Activated naive CD4-positive, alpha-beta T cell treated with anti-CD3 and anti-CD28 coated beads for 36 hours (primary cell): ENCODE measurements around the gene ACO2. TPM values are rescaled to one million over a fixed set of nuclear protein-coding genes. Genes with fewer than 3 reads are reported as not detected.

ENCODE experiments used
- CTCF ChIA-PET: fragments of 350-600 bp; sonication (Branson Sonifier 250); formaldehyde crosslinking; loops from one replicate; lab custom pipeline; 2021; ENCODE audit warnings: antibody characterized with exemption; lab: Charles Lee
- DNase-seq: peaks from one replicate; pipeline ENCODE4 v3.0.0-alpha.2; 2020
- H3K27ac Mint-ChIP-seq: one replicate; pipeline ENCODE4 v1.8.0; 2021; ENCODE audit warnings: mild to moderate bottlenecking, mixed read lengths
- H3K27me3 Mint-ChIP-seq: one replicate; pipeline ENCODE4 v1.8.0; 2021; ENCODE audit warnings: low read depth, mixed read lengths
- H3K36me3 Mint-ChIP-seq: one replicate; pipeline ENCODE4 v1.8.0; 2021; ENCODE audit warnings: low read depth, mixed read lengths
- H3K4me1 Mint-ChIP-seq: one replicate; pipeline ENCODE4 v1.8.0; 2021; ENCODE audit warnings: low read depth, mixed read lengths
- H3K4me3 Mint-ChIP-seq: one replicate; pipeline ENCODE4 v1.8.0; 2021; ENCODE audit warnings: mild to moderate bottlenecking, moderate library complexity, mixed read lengths
- H3K9me3 Mint-ChIP-seq: one replicate; pipeline ENCODE4 v1.8.0; 2021; ENCODE audit warnings: mixed read lengths
- intact Hi-C: fragments of 100-400 bp; cut with micrococcal nuclease; formaldehyde crosslinking; loops from one replicate; pipeline ENCODE4 v1.15.1; 2023
- total RNA-seq, 2 experiments: library from RNA; stranded (reverse); gene quantifications; one replicate each; pipeline ENCODE4 v1.2.3, GENCODE V29; 2021

The ACO2 gene
- total RNA-seq, 2 experiments from 2014 or later: 113 to 118 TPM

DNA sequence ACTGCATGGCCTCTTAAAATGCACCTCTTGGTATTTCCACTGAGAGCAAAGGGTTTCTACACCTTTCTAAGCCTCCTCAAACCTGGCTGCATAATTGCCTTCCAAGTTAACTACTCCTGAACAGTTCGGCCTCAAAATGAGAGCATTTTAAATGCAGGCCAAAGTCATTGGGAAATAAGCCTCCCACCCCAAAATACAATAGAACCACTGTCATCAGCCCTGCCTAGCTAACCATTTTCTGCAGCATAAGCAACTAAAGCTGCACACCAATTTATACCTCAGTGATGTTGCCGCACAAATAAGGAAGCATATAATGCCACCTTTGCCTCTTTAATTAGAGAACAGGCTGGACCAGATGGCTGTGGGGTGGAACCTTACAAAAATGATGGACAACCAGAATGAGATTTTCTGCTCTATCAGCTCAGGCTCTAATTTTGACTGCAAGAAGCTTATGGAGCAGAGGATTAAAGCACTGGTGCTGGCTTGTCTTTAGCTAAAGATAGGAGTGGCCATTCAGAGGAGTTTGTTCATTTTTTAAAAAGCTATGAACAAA, 26.6 kb upstream of the ACO2 start:
- CTCF ChIA-PET: interaction anchor here (0.6 to 2.3 kb wide), 2 partner anchors 11 to 39 kb away, joined by 4 to 6 read pairs; no protein-coding TSS in a partner anchor
- Mint-ChIP-seq H3K27me3 (no peaks in the 10 kb centered on the region), H3K36me3 (peaks cover 4% of the 10 kb centered on the region), H3K4me1 (peaks cover 18% of the 10 kb centered on the region), H3K4me3 (no peak overlapping the region), H3K9me3 (no peaks in the 10 kb centered on the region), H3K27ac (no peak overlapping the region)
- no peak for DNase-seq
- intact Hi-C loops: loop anchor here (10.0 kb wide), 3 partner anchors 342 to 588 kb away; partner anchors contain the start of genes CENPM, ST13 and XPNPEP3

DNA sequence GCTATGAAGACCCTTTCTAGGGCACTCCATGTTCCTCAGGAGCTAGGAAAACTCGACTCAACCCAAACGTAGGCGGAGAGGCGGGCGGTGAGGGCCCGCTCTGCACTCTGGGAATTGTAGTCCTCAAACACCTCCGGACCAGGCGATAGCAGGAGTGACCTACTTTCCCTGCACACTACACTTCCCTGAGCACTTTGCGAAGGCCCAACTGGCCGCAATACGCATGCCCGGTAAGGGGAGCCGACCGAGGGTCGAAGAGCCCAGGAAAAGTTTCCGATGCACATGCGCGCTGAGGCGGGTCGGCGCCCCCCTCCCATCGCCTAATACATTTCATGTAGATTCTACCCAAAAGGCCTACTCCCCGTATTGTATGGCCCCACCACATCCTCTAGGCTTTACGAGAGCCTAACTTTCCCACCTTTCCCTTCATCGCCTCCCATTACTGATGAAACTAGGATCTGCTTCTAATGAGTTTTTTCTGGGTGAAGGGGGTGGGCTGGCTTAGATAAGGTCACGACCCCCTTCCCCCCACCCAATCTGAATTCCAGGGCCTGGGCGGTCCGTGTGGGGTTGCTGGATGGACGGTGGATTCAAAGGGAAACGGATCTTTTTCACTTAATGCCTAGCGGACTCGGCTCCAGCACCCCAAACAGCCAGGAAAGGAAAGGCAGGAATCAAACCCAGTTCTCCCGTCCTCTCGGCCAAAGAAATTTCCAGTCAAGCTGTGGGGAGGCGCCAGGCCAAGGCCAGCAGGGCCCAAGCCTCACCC, 24.4 kb upstream of the ACO2 start:
- peak overlapping the region; percentile 94 for H3K27ac Mint-ChIP-seq
- intact Hi-C loops: loop anchor here (1.0 to 10.0 kb wide), 11 partner anchors 41 to 648 kb away; partner anchors contain the start of genes CENPM, L3MBTL2, NDUFA6 and POLR3H
- CTCF ChIA-PET: interaction anchor here (1.1 to 1.9 kb wide), 2 partner anchors 24 to 75 kb away, joined by 4 to 5 read pairs; partner anchors contain the start of genes ACO2 and PHF5A
- DNase-seq: peak; percentile 93
- peaks cover 1% of the 10 kb centered on the region for H3K36me3 Mint-ChIP-seq
- peak overlapping the region; percentile 87 for H3K4me3 Mint-ChIP-seq
- H3K4me1 Mint-ChIP-seq: peaks cover 18% of the 10 kb centered on the region
- H3K9me3 Mint-ChIP-seq: no peaks in the 10 kb centered on the region
- H3K27me3 Mint-ChIP-seq: no peaks in the 10 kb centered on the region

GRCh38 chr22:41445129-41446056, 23.5 kb upstream of the ACO2 start:
- intact Hi-C loops: loop anchor here (1.0 to 10.0 kb wide), 8 partner anchors 97 to 647 kb away; partner anchors contain the start of genes CENPM, NDUFA6, POLR3H and RANGAP1
- peak overlapping the region; percentile 94 for H3K27ac Mint-ChIP-seq
- no peaks in the 10 kb centered on the region for H3K9me3 Mint-ChIP-seq
- H3K4me3 Mint-ChIP-seq: peak overlapping the region; percentile 87
- H3K36me3 Mint-ChIP-seq: peaks cover 1% of the 10 kb centered on the region
- peak; percentile 47 for DNase-seq
- peaks cover 18% of the 10 kb centered on the region for H3K4me1 Mint-ChIP-seq
- no peaks in the 10 kb centered on the region for H3K27me3 Mint-ChIP-seq
- CTCF ChIA-PET: interaction anchor here (0.9 to 1.9 kb wide), 5 partner anchors 10 to 74 kb away, joined by 3 to 5 read pairs (median 4); partner anchors contain the start of genes ACO2 and PHF5A

DNA sequence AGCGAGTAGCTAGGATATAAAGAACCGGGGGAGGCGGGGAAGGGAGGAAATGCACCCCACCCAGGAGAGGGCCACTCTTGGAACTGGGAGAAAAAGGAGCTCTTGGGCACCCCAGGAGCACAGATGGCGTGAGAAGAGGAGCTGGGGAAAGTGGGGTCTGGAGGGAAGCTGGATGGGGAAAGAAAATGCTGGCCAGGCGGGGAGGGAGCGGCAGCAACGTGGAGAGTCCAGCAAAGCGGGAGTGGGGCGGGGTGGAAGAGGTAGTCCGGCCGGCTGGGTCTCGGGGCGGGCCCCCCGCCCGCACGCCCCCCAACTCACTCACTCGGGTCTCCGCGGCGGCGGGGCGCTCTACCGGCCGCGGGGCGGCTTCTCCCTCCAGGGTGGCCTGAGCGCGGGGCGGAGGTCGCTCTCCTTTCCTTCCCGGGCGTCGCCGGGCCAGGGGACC, 22.8 kb upstream of the ACO2 start:
- CTCF ChIA-PET: interaction anchor here (0.9 to 1.9 kb wide), 5 partner anchors 10 to 60 kb away, joined by 3 to 5 read pairs (median 3); partner anchors contain the start of genes ACO2 and PHF5A
- peaks cover 1% of the 10 kb centered on the region for H3K36me3 Mint-ChIP-seq
- DNase-seq: peak; percentile 20
- peak overlapping the region; percentile 87 for H3K4me3 Mint-ChIP-seq
- intact Hi-C loops: loop anchor here (1.0 to 10.0 kb wide), 8 partner anchors 96 to 646 kb away; partner anchors contain the start of genes CENPM, NDUFA6, POLR3H and RANGAP1
- H3K27me3 Mint-ChIP-seq: no peaks in the 10 kb centered on the region
- peaks cover 18% of the 10 kb centered on the region for H3K4me1 Mint-ChIP-seq
- no peaks in the 10 kb centered on the region for H3K9me3 Mint-ChIP-seq
- H3K27ac Mint-ChIP-seq: peak overlapping the region; percentile 97

GRCh38 chr22:41446639-41447434, 22.1 kb upstream of the ACO2 start, which contains the start of gene TOB2:
Gene TOB2, minus strand, starts transcription at chr22:41446801. Its CDS starts 9,456 bp downstream, at chr22:41437345.
- Mint-ChIP-seq H3K9me3 (no peaks in the 10 kb centered on the region), H3K27ac (peak within 1 kb of the TSS; percentile 97), H3K27me3 (no peaks in the 10 kb centered on the region), H3K4me3 (peak within 1 kb of the TSS; percentile 87), H3K4me1 (peaks cover 18% of the 10 kb centered on the region), H3K36me3 (no peaks in the 10 kb centered on the region)
- CTCF ChIA-PET: interaction anchor here (0.6 to 1.9 kb wide), 4 partner anchors 16 to 43 kb away, joined by 3 to 5 read pairs (median 3); partner anchors contain the start of genes ACO2 and PHF5A
- peak; percentile 94 for DNase-seq
- intact Hi-C loops: loop anchor here (1.0 to 10.0 kb wide), 8 partner anchors 95 to 645 kb away; partner anchors contain the start of genes CENPM, NDUFA6, POLR3H and RANGAP1

- Mint-ChIP-seq H3K27ac (peak overlapping the region; percentile 97), H3K9me3 (no peaks in the 10 kb centered on the region), H3K27me3 (no peaks in the 10 kb centered on the region), H3K36me3 (no peaks in the 10 kb centered on the region), H3K4me3 (peak overlapping the region; percentile 87), H3K4me1 (peaks cover 15% of the 10 kb centered on the region)
- peak; percentile 62 for DNase-seq
- CTCF ChIA-PET: interaction anchor here (0.6 to 1.0 kb wide), 3 partner anchors 15 to 44 kb away, joined by 3 to 4 read pairs (median 3); no protein-coding TSS in a partner anchor
- intact Hi-C loops: loop anchor here (1.0 to 10.0 kb wide), 11 partner anchors 22 to 645 kb away; partner anchors contain the start of genes ACO2, CENPM, DESI1 and NDUFA6
These were observed 21.3 kb upstream of the ACO2 start for GRCh38 chr22:41447435-41448188.

GRCh38 chr22:41448189-41448808, 20.6 kb upstream of the ACO2 start:
- peak; percentile 96 for DNase-seq
- CTCF ChIA-PET: interaction anchor here (0.9 to 1.9 kb wide), 2 partner anchors 42 to 45 kb away, joined by 4 to 10 read pairs; no protein-coding TSS in a partner anchor
- H3K9me3 Mint-ChIP-seq: no peaks in the 10 kb centered on the region
- H3K27me3 Mint-ChIP-seq: no peaks in the 10 kb centered on the region
- peaks cover 9% of the 10 kb centered on the region for H3K4me1 Mint-ChIP-seq
- intact Hi-C loops: loop anchor here (1.0 to 10.0 kb wide), 11 partner anchors 21 to 644 kb away; partner anchors contain the start of genes ACO2, CENPM, DESI1 and NDUFA6
- peak overlapping the region; percentile 87 for H3K4me3 Mint-ChIP-seq
- peaks cover 2% of the 10 kb centered on the region for H3K36me3 Mint-ChIP-seq
- H3K27ac Mint-ChIP-seq: peak overlapping the region; percentile 94

- intact Hi-C loops: no loop called here
- no peak overlapping the region for H3K27ac Mint-ChIP-seq
- no peaks in the 10 kb centered on the region for H3K27me3 Mint-ChIP-seq
- H3K4me1 Mint-ChIP-seq: peaks cover 3% of the 10 kb centered on the region
- no peak for DNase-seq
- CTCF ChIA-PET: interaction anchor here (1.2 kb wide), 1 partner anchor 10 kb away, joined by 4 read pairs; the partner anchor contains the start of genes ACO2 and PHF5A
- H3K9me3 Mint-ChIP-seq: no peaks in the 10 kb centered on the region
- peaks cover 18% of the 10 kb centered on the region for H3K36me3 Mint-ChIP-seq
- no peak overlapping the region for H3K4me3 Mint-ChIP-seq
These were observed 10.7 kb upstream of the ACO2 start for GRCh38 chr22:41458161-41458728.

DNA sequence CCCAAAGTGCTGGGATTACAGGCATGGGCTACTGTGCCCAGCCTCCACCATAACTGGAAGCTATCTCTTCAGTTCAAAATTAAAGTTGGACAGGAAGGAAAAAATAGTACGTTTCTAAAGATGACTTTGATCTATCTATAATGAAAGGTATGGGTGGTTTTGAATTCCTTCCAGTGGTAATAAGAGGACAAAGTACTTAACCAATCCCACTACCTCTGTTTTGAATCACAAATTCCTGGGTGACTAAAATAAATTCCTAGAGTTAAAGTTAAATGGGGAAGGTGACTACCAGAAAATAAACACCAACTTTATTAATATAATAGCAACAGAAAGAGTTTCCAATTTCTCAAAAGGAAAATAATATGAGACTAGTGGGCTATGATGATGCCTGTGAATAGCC, 9.5 kb upstream of the ACO2 start:
- intact Hi-C loops: no loop called here
- peaks cover 23% of the 10 kb centered on the region for H3K36me3 Mint-ChIP-seq

More for the DNA sequence above, 9.5 kb upstream of the ACO2 start:
- no peak for DNase-seq
- CTCF ChIA-PET: interaction anchor here (1.4 kb wide), 1 partner anchor 55 kb away, joined by 4 read pairs; no protein-coding TSS in a partner anchor
- no peak overlapping the region for H3K4me3 Mint-ChIP-seq
- no peaks in the 10 kb centered on the region for H3K9me3 Mint-ChIP-seq
- no peaks in the 10 kb centered on the region for H3K27me3 Mint-ChIP-seq
- H3K4me1 Mint-ChIP-seq: peaks cover 8% of the 10 kb centered on the region
- no peak overlapping the region for H3K27ac Mint-ChIP-seq
